Muscle layer of colon (tissue), 2 donors: ENCODE data around the gene MBOAT1.

Experiments
- H3K27ac ChIP-seq: one replicate; pipeline ENCODE4 v1.7.0; 2013; ENCODE audit warnings: low read depth, mild to moderate bottlenecking, low read length, moderate library complexity
- H3K27me3 ChIP-seq, 2 donors: one replicate each; pipeline ENCODE4 v1.7.0; 2013; ENCODE audit warnings: low read length in 2 of 2, mild to moderate bottlenecking in 2 of 2; ENCODE audit not compliant: insufficient read depth in 2 of 2, control insufficient read depth in 1 of 2
- H3K36me3 ChIP-seq: one replicate; pipeline ENCODE4 v1.7.0; 2013; ENCODE audit warnings: mild to moderate bottlenecking, low read length; ENCODE audit not compliant: insufficient read depth
- H3K4me1 ChIP-seq: one replicate; pipeline ENCODE4 v1.7.0; 2013; ENCODE audit warnings: mild to moderate bottlenecking, low read length; ENCODE audit not compliant: insufficient read depth
- H3K4me3 ChIP-seq, 2 donors: one replicate each; pipeline ENCODE4 v1.7.0; 2013; ENCODE audit warnings: low read length in 2 of 2, low read depth in 1 of 2, mild to moderate bottlenecking in 1 of 2, moderate library complexity in 1 of 2
- H3K9ac ChIP-seq: one replicate; pipeline ENCODE4 v1.7.0; 2013; ENCODE audit warnings: low read length
- H3K9me3 ChIP-seq: one replicate; pipeline ENCODE4 v1.7.0; 2013; ENCODE audit warnings: mild to moderate bottlenecking, low read length
- donor health status: abdominal sarcoma.
- donor health status: Adenocarcinoma of cecum.

MBOAT1 gene

DNA sequence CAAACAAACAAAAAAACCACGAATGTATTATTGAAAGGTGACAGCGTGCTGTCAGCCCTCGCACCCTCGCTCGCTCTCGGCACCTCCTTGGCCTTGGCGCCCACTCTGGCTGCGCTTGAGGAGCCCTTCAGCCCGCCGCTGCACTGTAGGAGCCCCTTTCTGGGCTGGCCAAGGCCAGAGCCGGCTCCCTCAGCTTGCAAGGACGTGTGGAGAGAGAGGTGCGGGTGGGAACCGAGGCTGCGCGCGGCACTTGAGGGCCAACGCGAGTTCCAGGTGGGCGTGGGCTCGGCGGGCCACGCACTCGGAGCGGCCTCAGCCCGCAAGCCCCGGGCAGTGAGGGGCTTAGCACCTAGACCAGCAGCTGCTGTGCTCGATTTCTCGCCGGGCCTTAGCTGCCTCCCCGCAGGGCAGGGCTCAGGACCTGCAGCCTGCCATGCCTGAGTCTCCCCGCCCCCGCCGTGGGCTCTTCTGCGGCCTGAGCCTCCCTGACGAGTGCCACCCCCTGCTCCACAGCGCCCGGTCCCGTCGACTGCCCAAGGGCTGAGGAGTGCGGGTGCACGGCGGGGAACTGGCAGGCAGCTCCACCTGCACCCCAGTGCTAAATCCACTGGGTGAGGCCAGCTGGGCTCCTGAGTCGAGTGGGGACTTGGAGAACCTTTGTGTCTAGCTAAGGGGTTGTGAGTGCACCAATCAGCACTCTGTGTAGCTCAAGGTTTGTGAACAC is 20.9 kb upstream of the MBOAT1 start:
- H3K4me3 ChIP-seq = no peak overlapping the region
- H3K27ac ChIP-seq = no peak overlapping the region

DNA sequence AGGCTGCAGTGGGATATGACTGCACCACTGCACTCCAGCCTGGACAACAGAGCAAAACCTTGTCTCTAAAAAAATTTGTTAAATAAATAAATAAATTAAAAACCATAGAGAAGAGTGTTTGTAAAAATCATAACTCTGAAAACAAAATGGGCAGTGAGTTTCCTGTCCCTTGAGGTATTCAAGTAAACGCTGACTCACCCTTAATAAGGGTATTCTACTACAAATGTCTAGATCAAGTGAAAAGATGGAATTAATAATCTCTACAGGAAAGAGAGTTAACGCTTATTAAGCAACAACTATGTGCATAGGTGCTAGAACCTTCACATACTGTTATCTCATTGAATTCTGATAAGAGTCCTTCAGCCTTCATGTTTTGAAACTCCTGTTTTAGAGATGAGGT is 19.9 kb upstream of the MBOAT1 start:
- Histone ChIP-seq H3K27me3 (no peaks in the 10 kb centered on the region), H3K36me3 (no peaks in the 10 kb centered on the region), H3K4me3 (no peak overlapping the region), H3K27ac (no peak overlapping the region), H3K9ac (no peak overlapping the region), H3K4me1 (no peaks in the 10 kb centered on the region), H3K9me3 (no peaks in the 10 kb centered on the region)

More for the DNA sequence above, 20.9 kb upstream of the MBOAT1 start:
- Histone ChIP-seq H3K36me3 (no peaks in the 10 kb centered on the region), H3K9ac (no peak overlapping the region), H3K4me1 (no peaks in the 10 kb centered on the region), H3K9me3 (no peaks in the 10 kb centered on the region), H3K27me3 (no peaks in the 10 kb centered on the region)

DNA sequence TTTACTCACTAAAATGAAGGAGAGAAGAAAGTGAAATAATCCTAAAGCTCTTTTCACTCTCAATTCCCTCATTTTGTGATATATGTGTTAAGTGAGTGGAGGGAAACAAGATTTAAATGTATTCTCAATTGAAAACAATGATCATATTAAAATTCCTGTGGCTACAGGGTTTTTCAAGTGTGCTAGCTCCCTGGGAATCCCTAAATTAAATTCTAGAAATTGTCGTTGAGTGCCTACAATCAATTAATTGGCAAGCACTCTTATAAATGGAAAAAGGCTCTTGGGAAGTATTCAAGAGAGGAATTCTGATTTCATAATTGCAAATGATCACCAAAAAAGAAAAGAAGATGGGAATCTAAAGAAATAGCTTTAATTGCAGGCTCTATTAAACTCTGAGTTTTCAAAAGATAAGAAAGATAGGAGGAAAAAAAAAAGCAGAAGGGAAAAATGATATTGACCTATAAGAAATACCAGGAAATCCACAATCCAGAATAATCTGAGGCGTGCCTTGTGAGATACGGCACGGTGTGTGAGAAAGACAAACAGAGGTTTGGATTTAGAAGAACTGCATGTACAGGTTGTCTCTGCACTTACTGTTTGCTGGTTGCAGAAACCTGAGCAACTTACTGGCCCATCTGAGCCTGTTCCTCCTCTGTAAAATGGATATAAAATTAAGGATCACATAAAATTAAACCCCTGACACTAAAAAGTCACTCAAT is 18.3 kb upstream of the MBOAT1 start:
- no peaks in the 10 kb centered on the region for H3K36me3 ChIP-seq
- H3K4me1 ChIP-seq = no peaks in the 10 kb centered on the region

DNA sequence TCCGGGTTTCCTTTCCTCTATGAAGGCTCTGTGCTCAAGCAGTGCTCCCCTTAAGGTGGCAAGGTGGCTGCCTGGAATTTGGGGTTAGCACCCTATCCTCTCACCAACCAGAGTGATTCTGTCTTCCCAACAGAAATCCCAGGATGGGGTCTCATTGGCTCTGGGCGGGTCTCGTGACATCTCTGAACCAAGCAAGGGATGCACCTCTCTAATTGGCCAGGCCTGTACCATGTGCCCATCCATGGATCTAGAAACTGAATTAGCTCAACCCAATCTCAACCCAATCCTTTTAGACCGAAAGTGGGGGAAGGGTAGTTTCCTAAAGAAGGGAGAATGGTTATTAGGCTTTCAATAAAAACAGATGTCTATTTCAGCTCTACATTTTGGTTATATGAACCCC is 17.6 kb upstream of the MBOAT1 start:
- H3K9ac ChIP-seq = no peak overlapping the region
- H3K36me3 ChIP-seq = no peaks in the 10 kb centered on the region
- H3K27me3 ChIP-seq = no peaks in the 10 kb centered on the region
- H3K9me3 ChIP-seq = no peaks in the 10 kb centered on the region
- H3K4me3 ChIP-seq = no peak overlapping the region
- H3K4me1 ChIP-seq = no peaks in the 10 kb centered on the region
- H3K27ac ChIP-seq = no peak overlapping the region

More for the DNA sequence above, 18.3 kb upstream of the MBOAT1 start:
- Histone ChIP-seq H3K27ac (no peak overlapping the region), H3K4me3 (no peak overlapping the region), H3K9ac (no peak overlapping the region), H3K27me3 (no peaks in the 10 kb centered on the region), H3K9me3 (no peaks in the 10 kb centered on the region)

DNA sequence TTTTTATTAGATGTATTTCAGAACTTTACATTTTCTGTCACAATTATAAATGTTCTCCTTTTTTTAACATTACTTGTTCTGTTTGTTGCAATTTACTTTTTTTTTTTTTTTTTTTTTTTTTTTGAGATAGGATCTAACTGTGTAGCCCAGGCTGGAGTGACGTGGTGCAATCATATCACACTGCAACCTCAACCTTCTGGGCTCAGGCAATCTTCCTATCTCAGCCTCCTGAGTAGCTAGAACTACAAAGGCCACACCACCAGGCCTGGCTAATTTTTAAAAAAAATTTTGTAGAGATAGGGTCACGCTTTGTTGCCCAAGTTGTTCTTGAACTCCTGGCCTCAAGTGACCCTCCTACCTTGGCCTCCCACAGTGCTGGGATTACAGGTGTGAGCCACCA is 15.1 kb upstream of the MBOAT1 start:
- H3K27me3 ChIP-seq = no peaks in the 10 kb centered on the region
- H3K9ac ChIP-seq = no peak overlapping the region
- no peaks in the 10 kb centered on the region for H3K36me3 ChIP-seq
- H3K27ac ChIP-seq = no peak overlapping the region
- peaks cover 6% of the 10 kb centered on the region for H3K4me1 ChIP-seq
- no peaks in the 10 kb centered on the region for H3K9me3 ChIP-seq
- no peak overlapping the region for H3K4me3 ChIP-seq

DNA sequence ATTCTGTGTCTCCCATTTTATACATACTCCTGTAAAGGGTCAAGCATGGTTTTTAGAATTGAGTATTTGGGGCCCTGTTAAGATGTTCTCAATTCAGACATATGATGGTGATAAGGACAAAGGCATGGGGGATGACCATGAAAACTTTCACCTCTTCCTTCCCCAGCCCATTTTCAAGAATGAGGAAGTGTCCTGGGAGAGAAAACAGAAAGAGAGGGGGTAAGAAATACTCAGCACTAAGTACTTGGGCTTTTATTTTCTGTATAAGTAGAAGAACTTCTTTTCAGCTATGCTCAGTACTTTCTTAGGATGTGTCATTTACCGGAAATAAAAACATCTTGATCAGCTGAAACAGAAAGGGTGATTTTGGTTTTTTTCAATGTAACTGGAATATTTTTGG is 10.9 kb upstream of the MBOAT1 start:
- no peak overlapping the region for H3K27ac ChIP-seq
- no peaks in the 10 kb centered on the region for H3K9me3 ChIP-seq
- H3K27me3 ChIP-seq = no peaks in the 10 kb centered on the region
- peaks cover 14% of the 10 kb centered on the region for H3K4me1 ChIP-seq
- no peak overlapping the region for H3K9ac ChIP-seq
- H3K4me3 ChIP-seq = no peak overlapping the region
- no peaks in the 10 kb centered on the region for H3K36me3 ChIP-seq

DNA sequence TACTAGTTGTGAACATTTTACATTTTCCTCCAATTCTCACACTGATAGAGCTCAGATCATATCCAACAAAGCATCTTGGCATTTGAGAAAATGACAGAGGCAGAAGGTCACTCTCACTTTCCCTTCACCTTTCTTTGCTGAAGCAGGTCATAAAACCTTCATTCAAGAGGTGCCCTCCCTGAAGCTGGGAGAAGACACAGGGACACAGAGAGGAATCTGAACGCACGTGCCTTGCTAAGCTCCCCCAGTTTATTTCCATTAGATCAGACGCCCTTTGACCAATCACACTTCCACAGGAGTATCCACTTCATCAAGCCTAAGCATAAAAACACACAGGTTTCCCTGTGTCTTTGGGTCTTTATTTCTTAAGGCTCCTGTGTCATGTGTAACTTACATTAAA is 9.2 kb upstream of the MBOAT1 start:
- no peak overlapping the region for H3K4me3 ChIP-seq
- H3K27me3 ChIP-seq = no peaks in the 10 kb centered on the region
- no peaks in the 10 kb centered on the region for H3K36me3 ChIP-seq
- no peak overlapping the region for H3K9ac ChIP-seq
- no peaks in the 10 kb centered on the region for H3K9me3 ChIP-seq
- peaks cover 23% of the 10 kb centered on the region for H3K4me1 ChIP-seq
- H3K27ac ChIP-seq = no peak overlapping the region

DNA sequence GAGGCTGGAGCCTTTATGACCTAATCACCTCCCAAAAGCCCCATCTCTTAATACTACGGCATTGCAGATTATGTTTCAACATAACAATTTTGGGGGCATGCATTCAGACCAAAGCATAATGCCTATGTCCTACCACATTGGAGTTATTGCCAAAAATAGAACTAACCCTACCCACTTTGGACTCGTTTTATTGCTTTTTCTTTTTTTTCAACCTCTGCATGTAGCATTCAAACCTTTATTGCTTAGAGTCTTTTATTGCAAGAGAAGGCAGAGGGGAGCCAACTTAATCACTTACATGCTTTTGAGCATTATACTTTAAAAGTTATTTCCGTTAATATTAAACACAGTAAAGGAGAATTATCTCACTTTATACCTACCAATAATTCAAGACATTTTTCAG is 8.1 kb upstream of the MBOAT1 start:
- no peak overlapping the region for H3K4me3 ChIP-seq
- peaks cover 23% of the 10 kb centered on the region for H3K4me1 ChIP-seq

DNA sequence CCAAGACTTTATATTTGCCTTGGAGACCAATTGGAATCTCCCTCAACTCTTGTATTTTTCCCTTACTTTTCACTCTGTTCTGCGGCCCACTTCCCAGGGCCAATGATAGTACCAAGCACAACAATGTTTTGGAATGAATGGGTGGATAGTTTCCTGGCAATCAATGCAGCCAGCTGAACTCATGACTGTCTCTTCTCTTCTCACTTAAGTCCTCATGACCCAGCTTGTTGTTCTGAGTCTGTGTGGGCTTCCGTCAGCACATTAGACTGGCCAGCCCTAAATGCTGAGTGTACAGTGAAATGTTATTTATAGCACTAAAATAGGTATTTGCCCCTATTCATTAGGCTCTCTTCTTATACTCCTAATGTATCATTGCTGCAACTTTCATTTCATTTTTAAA is 5.6 kb upstream of the MBOAT1 start:
- no peaks in the 10 kb centered on the region for H3K27me3 ChIP-seq
- H3K4me3 ChIP-seq = no peak overlapping the region
- peaks cover 27% of the 10 kb centered on the region for H3K4me1 ChIP-seq
- H3K9me3 ChIP-seq = no peaks in the 10 kb centered on the region
- no peak overlapping the region for H3K9ac ChIP-seq
- peak overlapping the region; percentile 19 for H3K27ac ChIP-seq
- H3K36me3 ChIP-seq = no peaks in the 10 kb centered on the region

More for the DNA sequence above, 8.1 kb upstream of the MBOAT1 start:
- Histone ChIP-seq H3K9me3 (no peaks in the 10 kb centered on the region), H3K9ac (no peak overlapping the region), H3K36me3 (no peaks in the 10 kb centered on the region), H3K27ac (no peak overlapping the region), H3K27me3 (no peaks in the 10 kb centered on the region)

DNA sequence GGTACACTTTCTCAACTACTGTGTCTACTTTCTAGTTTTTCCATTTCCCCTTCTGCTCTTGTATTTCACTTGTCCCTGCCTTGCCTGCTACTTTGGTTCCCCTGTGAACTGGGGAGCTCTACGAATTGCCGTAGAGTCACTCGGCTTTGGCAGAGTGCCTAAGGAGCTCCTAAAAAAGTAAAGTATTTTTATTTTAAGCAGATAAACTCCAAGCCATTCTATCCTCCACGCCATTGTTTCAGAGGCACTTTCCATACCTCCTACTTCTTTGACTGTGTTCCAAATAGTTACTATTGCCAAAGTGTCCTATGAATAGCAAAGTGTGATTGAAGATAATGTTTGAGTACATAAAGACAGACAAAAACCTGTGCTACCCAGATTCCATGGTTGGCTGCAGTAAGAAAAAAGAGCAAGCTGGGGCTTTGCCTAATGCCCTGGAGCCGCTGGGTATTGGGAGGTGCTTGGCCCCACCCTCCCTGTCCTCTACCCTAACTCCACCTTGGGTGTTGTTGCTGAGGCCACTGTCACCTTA is 5.1 kb upstream of the MBOAT1 start:
- Histone ChIP-seq H3K4me3 (no peak overlapping the region), H3K27me3 (no peaks in the 10 kb centered on the region), H3K27ac (no peak overlapping the region), H3K4me1 (peaks cover 25% of the 10 kb centered on the region), H3K9ac (no peak overlapping the region), H3K9me3 (no peaks in the 10 kb centered on the region), H3K36me3 (no peaks in the 10 kb centered on the region)

DNA sequence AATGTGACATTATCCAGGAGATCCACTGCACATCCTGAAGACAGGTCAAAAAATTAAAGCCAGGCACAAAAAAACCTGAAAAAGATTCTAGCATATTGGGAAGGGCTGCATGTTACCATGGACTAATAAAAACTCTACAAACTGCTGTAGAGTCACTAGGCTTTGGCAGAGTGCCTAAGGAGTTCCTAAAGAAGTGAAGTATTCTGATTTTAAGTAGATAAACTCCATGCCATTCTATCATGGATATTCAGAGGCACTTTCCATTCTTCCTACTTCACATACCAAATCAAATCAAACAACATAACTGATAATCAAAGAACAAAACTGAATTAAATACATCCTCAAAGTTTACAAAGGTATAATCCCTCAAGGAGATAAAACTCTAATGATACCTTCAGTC is 3.0 kb upstream of the MBOAT1 start:
- H3K36me3 ChIP-seq = no peaks in the 10 kb centered on the region
- no peak overlapping the region for H3K9ac ChIP-seq
- peaks cover 25% of the 10 kb centered on the region for H3K4me1 ChIP-seq
- H3K9me3 ChIP-seq = no peaks in the 10 kb centered on the region
- H3K4me3 ChIP-seq = no peak overlapping the region
- no peak overlapping the region for H3K27ac ChIP-seq
- H3K27me3 ChIP-seq = no peaks in the 10 kb centered on the region
